ENCODE measurements around the gene TUBA3E. TPM values are rescaled to one million over a fixed set of nuclear protein-coding genes. Genes with fewer than 3 reads are reported as not detected.
"Not testable (repeated sequence)": the region's sequence is repeated elsewhere in the genome, so short reads cannot be mapped to it uniquely, and the experiment has no call there.

TUBA3E gene
- total and polyA plus RNA-seq, 2 donors (not counting 3 experiments of a cell fraction or from before 2014, with no cell fraction given), result not detected

GRCh38 chr2:130182826-130183511, 15.3 kb downstream of the TUBA3E start:
- CTCF ChIA-PET, result interaction anchor here (0.9 to 1.9 kb wide), 3 partner anchors 10 to 150 kb away, joined by 3 to 7 read pairs (median 4); no protein-coding TSS in a partner anchor
- BruUV-seq (replicated peaks); H3K9me1 ChIP-seq (replicated peaks; ENCODE audit: control insufficient read depth, extremely low read depth, insufficient read depth, low read length); H3K36me3 ChIP-seq (ENCODE audit: control insufficient read depth in 2 of 2, extremely low read depth in 1 of 2, insufficient read depth in 2 of 2, low read length in 2 of 2); H3K9me3 ChIP-seq (replicated peaks; ENCODE audit: control insufficient read depth, insufficient read depth, low read length); dilution Hi-C loops (cut with MboI; ENCODE audit: extremely low pct_ligation_motif_present, low sequenced_read_pairs); H4K20me1 ChIP-seq (replicated peaks; ENCODE audit: control insufficient read depth, extremely low read depth, insufficient read depth, low read length); H3K27me3 ChIP-seq (ENCODE audit: control insufficient read depth in 2 of 2, insufficient read depth in 2 of 2, low read length in 2 of 2): not testable (repeated sequence)
- H3K4me1 ChIP-seq (ENCODE audit: control insufficient read depth, extremely low read depth, insufficient read depth, low read length), result peaks cover 11% of the 10 kb centered on the region
- peaks cover 64% of the 10 kb centered on the region for H3K79me2 ChIP-seq (ENCODE audit: control insufficient read depth, insufficient read depth, low read length)
- H3K27ac ChIP-seq (ENCODE audit: insufficient read depth, low read depth, low read length), result peak overlapping the region; percentile 70
- H3K4me2 ChIP-seq (ENCODE audit: insufficient read depth, low read length), result peak overlapping the region; percentile 80
- peak overlapping the region; percentile 52 to 77 (median 53) for H3K4me3 ChIP-seq (replicated peaks in 1 of 3; ENCODE audit: insufficient read depth in 1 of 3, low read depth in 1 of 3, low read length in 3 of 3)
- POLR2A ChIA-PET, result interaction anchor here (1.0 kb wide), 1 partner anchor 159 kb away, joined by 4 read pairs; a partner anchor contains a TSS
- DNase-seq (ENCODE audit: low read depth, low spot score) (peak; percentile 36), FAIRE-seq (peak; percentile 89)
- H3K9ac ChIP-seq (replicated peaks; ENCODE audit: extremely low read depth, insufficient read depth, low read length), result peak overlapping the region; percentile 74
- intact Hi-C loops (cut with micrococcal nuclease), result loop anchor here (5.0 kb wide), 1 partner anchor 246 kb away; no protein-coding TSS in a partner anchor
- peak; percentile 17 for TF ChIP-seq POLR2A (IDR thresholded peaks at IDR 0.05; ENCODE audit: low read depth, low read length)
- peak overlapping the region; percentile 83 for H2AFZ ChIP-seq (ENCODE audit: low read depth, low read length)

GRCh38 chr2:130181880-130182682, 16.2 kb downstream of the TUBA3E start, which contains the start of gene MZT2B:
Gene MZT2B (plus strand): TSS chr2:130182262. CDS start chr2:130182283, 21 bp downstream.
- Histone ChIP-seq H3K4me2 (ENCODE audit: insufficient read depth, low read length) (peak within 1 kb of the TSS; percentile 82), H3K4me1 (ENCODE audit: control insufficient read depth, extremely low read depth, insufficient read depth, low read length) (peaks cover 11% of the 10 kb centered on the region), H2AFZ (ENCODE audit: low read depth, low read length) (peak within 1 kb of the TSS; percentile 83), H3K9ac (replicated peaks; ENCODE audit: extremely low read depth, insufficient read depth, low read length) (peak within 1 kb of the TSS; percentile 92), H3K4me3 (replicated peaks in 1 of 3; ENCODE audit: insufficient read depth in 1 of 3, low read depth in 1 of 3, low read length in 3 of 3) (peak within 1 kb of the TSS; percentile 76 to 96 (median 88)), H3K27ac (ENCODE audit: insufficient read depth, low read depth, low read length) (peak within 1 kb of the TSS; percentile 78), H3K79me2 (ENCODE audit: control insufficient read depth, insufficient read depth, low read length) (peaks cover 73% of the 10 kb centered on the region)
- H3K9me1 ChIP-seq (replicated peaks; ENCODE audit: control insufficient read depth, extremely low read depth, insufficient read depth, low read length); H3K36me3 ChIP-seq (ENCODE audit: control insufficient read depth in 2 of 2, extremely low read depth in 1 of 2, insufficient read depth in 2 of 2, low read length in 2 of 2); H4K20me1 ChIP-seq (replicated peaks; ENCODE audit: control insufficient read depth, extremely low read depth, insufficient read depth, low read length); dilution Hi-C loops (cut with MboI; ENCODE audit: extremely low pct_ligation_motif_present, low sequenced_read_pairs); H3K9me3 ChIP-seq (replicated peaks; ENCODE audit: control insufficient read depth, insufficient read depth, low read length); BruUV-seq (replicated peaks); H3K27me3 ChIP-seq (ENCODE audit: control insufficient read depth in 2 of 2, insufficient read depth in 2 of 2, low read length in 2 of 2): not testable (repeated sequence)
- ChIA-PET CTCF (interaction anchor here (0.6 to 1.9 kb wide), 14 partner anchors 11 to 546 kb away, joined by 3 to 14 read pairs (median 4); partner anchors contain the start of gene IMP4), POLR2A (interaction anchor here (0.9 to 1.0 kb wide), 3 partner anchors 160 to 246 kb away, joined by 3 to 4 read pairs (median 4); a partner anchor contains a TSS)
- DNase-seq (ENCODE audit: low read depth, low spot score) (peak; percentile 83), FAIRE-seq (peak; percentile 85)
- TF ChIP-seq CTCF (IDR thresholded peaks at IDR 0.05; ENCODE audit: extremely low read depth in 1 of 2, insufficient read depth in 1 of 2, low read depth in 1 of 2, low read length in 2 of 2) (peak; percentile 76 to 81), POLR2AphosphoS5 (IDR thresholded peaks at IDR 0.05; ENCODE audit: insufficient read depth, low read depth, low read length) (peak; percentile 42), POLR2A (IDR thresholded peaks at IDR 0.05; ENCODE audit: low read depth, low read length) (peak; percentile 62)
- intact Hi-C loops (cut with micrococcal nuclease), result loop anchor here (1.0 to 5.0 kb wide), 4 partner anchors 150 to 245 kb away; partner anchors contain the start of gene IMP4

Data from endothelial cell of umbilical vein (primary cell).